Measurements from ENCODE around the gene PCAT7. TPM values are rescaled to one million over a fixed set of nuclear protein-coding genes. Genes with fewer than 3 reads are reported as not detected.

PCAT7 gene
- total and polyA plus RNA-seq, 2 experiments from 2014 or later = 4.0 to 5.5 TPM

- Mint-ChIP-seq H3K36me3 (ENCODE audit: low read depth) (peaks cover 14% of the 10 kb centered on the region; the same call in 2 of the 3 replicates), H3K4me3 (no peak overlapping the region), H3K4me1 (peaks cover 12% of the 10 kb centered on the region), H3K27me3 (ENCODE audit: insufficient read depth, low read depth, poor library complexity) (peaks cover 2% of the 10 kb centered on the region), H3K27ac (no peak overlapping the region), H3K9me3 (peaks cover 3% of the 10 kb centered on the region; the same call in 1 of the 3 replicates)
- H4K20me1 ChIP-seq (replicated peaks; ENCODE audit: insufficient read depth) = no peaks in the 10 kb centered on the region
- H3K27me3 ChIP-seq (ENCODE audit: insufficient read depth) = no peaks in the 10 kb centered on the region
- H3K4me1 ChIP-seq (ENCODE audit: insufficient read depth) = peaks cover 9% of the 10 kb centered on the region
- no peak for TF ChIP-seq ZNF331 (CRISPR knock-in tag; IDR thresholded peaks at IDR 0.05; ENCODE audit: low read depth)
- TF ChIP-seq REST (IDR thresholded peaks at IDR 0.05; ENCODE audit: unreplicated experiment) = no peak
- no peak for TF ChIP-seq CTCF (conservative IDR thresholded peaks at IDR 0.05; ENCODE audit: low read depth in 2 of 2)
- no peak for TF ChIP-seq POLR2AphosphoS5 (IDR thresholded peaks at IDR 0.05; ENCODE audit: low read depth)
- no peak for TF ChIP-seq ZNF462 (CRISPR knock-in tag; IDR thresholded peaks at IDR 0.05)
- TF ChIP-seq EZH2phosphoT487 (IDR thresholded peaks at IDR 0.05; ENCODE audit: unreplicated experiment) = no peak
- no peaks in the 10 kb centered on the region for H3K79me2 ChIP-seq (replicated peaks; ENCODE audit: insufficient read depth)
- no peak for ATAC-seq
- H3K9me2 ChIP-seq (ENCODE audit: insufficient read depth) = no peaks in the 10 kb centered on the region
- H3K4me2 ChIP-seq = no peak overlapping the region
- no peak overlapping the region for H2AFZ ChIP-seq
- H3K27ac ChIP-seq (ENCODE audit: low read depth) = no peak overlapping the region
- DNase-seq (ENCODE audit: low spot score) = no peak
- no peaks in the 10 kb centered on the region for H3F3A ChIP-seq (replicated peaks; ENCODE audit: low read depth)
- H3K36me3 ChIP-seq (ENCODE audit: insufficient read depth) = 0 out of 2 replicates have a peak, but pooled peaks cover 6% of the 10 kb centered on the region
- no peak overlapping the region for H3K4me3 ChIP-seq
Observed at GRCh38 chr9:94568250-94568889, 13.5 kb downstream of the PCAT7 start.

Measured in GM23338 (cell line).